Measurements from ENCODE around the gene CCL17.
"Not testable (repeated sequence)": the region's sequence is repeated elsewhere in the genome, so short reads cannot be mapped to it uniquely, and the experiment has no call there.

The CCL17 gene

GRCh38 chr16:57379579-57379978 is 25.0 kb upstream of the CCL17 start:
- no peak for DNase-seq

GRCh38 chr16:57380671-57381462 is 23.7 kb upstream of the CCL17 start:
- DNase-seq, result peak in 1 of 3 donors; percentile 40

- DNase-seq, result no peak
Measured at GRCh38 chr16:57381791-57382534, 22.6 kb upstream of the CCL17 start.

- no peak for DNase-seq
Measured at GRCh38 chr16:57382535-57383275, 21.9 kb upstream of the CCL17 start.

- DNase-seq, result peak in 1 of 3 donors; percentile 51
Measured at GRCh38 chr16:57383276-57384247, 21.0 kb upstream of the CCL17 start.

GRCh38 chr16:57384248-57385070 is 20.1 kb upstream of the CCL17 start:
- DNase-seq, result peak; percentile 69 to 78 (median 70)

GRCh38 chr16:57385083-57385482 is 19.5 kb upstream of the CCL17 start:
- DNase-seq, result no peak

- no peak for DNase-seq
Measured at GRCh38 chr16:57386381-57386951, 18.1 kb upstream of the CCL17 start.

GRCh38 chr16:57387598-57388354 is 16.8 kb upstream of the CCL17 start:
- no peak for DNase-seq

- no peak for DNase-seq
Measured at GRCh38 chr16:57388359-57389086, 16.0 kb upstream of the CCL17 start.

- DNase-seq, result no peak
Measured at GRCh38 chr16:57389087-57389468, 15.5 kb upstream of the CCL17 start.

- no peak for DNase-seq
Measured at GRCh38 chr16:57390636-57391295, 13.8 kb upstream of the CCL17 start.

- DNase-seq, result no peak
Measured at GRCh38 chr16:57391300-57391699, 13.3 kb upstream of the CCL17 start.

GRCh38 chr16:57391708-57392107 is 12.9 kb upstream of the CCL17 start:
- DNase-seq, result no peak

GRCh38 chr16:57392694-57393093 is 11.9 kb upstream of the CCL17 start:
- DNase-seq, result no peak

GRCh38 chr16:57394444-57394843 is 10.1 kb upstream of the CCL17 start:
- no peak for DNase-seq

GRCh38 chr16:57395026-57395425 is 9.5 kb upstream of the CCL17 start:
- no peak for DNase-seq

GRCh38 chr16:57396786-57397185 is 7.8 kb upstream of the CCL17 start:
- peak; percentile 39 to 58 (median 46) for DNase-seq

GRCh38 chr16:57397493-57397892 is 7.1 kb upstream of the CCL17 start:
- DNase-seq, result not testable (repeated sequence)
